H1 (cell line): ENCODE results near the gene GOLGA1. TPM values are rescaled to one million over a fixed set of nuclear protein-coding genes. Genes with fewer than 3 reads are reported as not detected.
"Not testable (repeated sequence)": the region's sequence is repeated elsewhere in the genome, so short reads cannot be mapped to it uniquely, and the experiment has no call there.

Experiments used
- CTCF ChIA-PET: fragments of 300-600 bp; sonication (Branson Sonifier 250); formaldehyde crosslinking; loops from one replicate; lab custom pipeline; 2021; ENCODE audit not compliant: partially characterized antibody; lab: Charles Lee
- POLR2A ChIA-PET: fragments of 300-600 bp; sonication (Branson Sonifier 250); formaldehyde crosslinking; loops from one replicate; lab custom pipeline; 2021; ENCODE audit warnings: inconsistent platforms; ENCODE audit not compliant: partially characterized antibody; lab: Charles Lee
- DNase-seq, 2 experiments: peaks; one replicate each; pipeline versions ENCODE4 v3.0.0 to v3.0.0-alpha.2; 2010 to 2022; ENCODE audit warnings: low spot score in 2 of 2, low read depth in 1 of 2, mixed read lengths in 1 of 2
- FAIRE-seq: peaks from 2 replicates; lab custom pipeline; 2011; peaks lifted over from hg19 to GRCh38; lab: Jason Lieb, UNC
- H2AFZ ChIP-seq: 2 replicates; pipeline ENCODE4 v1.8.1; 2012; ENCODE audit warnings: low read length, inconsistent platforms
- H2AK5ac ChIP-seq: 2 replicates; pipeline ENCODE4 v1.6.1; 2013; ENCODE audit warnings: low read depth, low read length
- H2BK120ac ChIP-seq: replicated peaks from 2 replicates; pipeline ENCODE3; 2013; ENCODE audit warnings: low read depth, low read length, inconsistent platforms
- H2BK12ac ChIP-seq: 2 replicates; pipeline ENCODE4 v1.6.1; 2013; ENCODE audit warnings: low read depth, low read length
- H2BK15ac ChIP-seq: 2 replicates; pipeline ENCODE4 v1.6.1; 2013; ENCODE audit warnings: low read length
- H2BK20ac ChIP-seq: 2 replicates; pipeline ENCODE4 v1.6.1; 2013; ENCODE audit warnings: low read length
- H2BK5ac ChIP-seq: 2 replicates; pipeline ENCODE4 v1.6.1; 2013; ENCODE audit warnings: low read depth, low read length
- H3K14ac ChIP-seq: 2 replicates; pipeline ENCODE4 v1.6.1; 2013; ENCODE audit warnings: inconsistent platforms; ENCODE audit not compliant: insufficient read length
- H3K18ac ChIP-seq: 2 replicates; pipeline ENCODE4 v1.6.1; 2013; ENCODE audit warnings: low read length; ENCODE audit errors: extremely low read depth
- H3K23ac ChIP-seq: 2 replicates; pipeline ENCODE4 v1.6.1; 2013; ENCODE audit warnings: inconsistent platforms; ENCODE audit not compliant: insufficient read length
- H3K23me2 ChIP-seq: 2 replicates; pipeline ENCODE4 v1.6.1; 2013; ENCODE audit warnings: low read depth, low read length
- H3K27ac ChIP-seq: 2 replicates; pipeline ENCODE4 v1.6.1; 2011; ENCODE audit warnings: low read depth, low read length, inconsistent platforms
- H3K27me3 ChIP-seq, 4 experiments: replicated peaks in 1 of 4; 1 replicate in 1 of 4; 2 replicates in 3 of 4; pipeline versions ENCODE4 v1.6.1 to v1.8.1; 2011 to 2013; ENCODE audit warnings: low read length in 3 of 4, mild to moderate bottlenecking in 3 of 4, inconsistent platforms in 2 of 4, mixed read lengths in 2 of 4, moderate library complexity in 1 of 4; ENCODE audit not compliant: control insufficient read depth in 3 of 4, insufficient read depth in 3 of 4; ENCODE audit errors: extremely low read depth in 1 of 4
- H3K36me3 ChIP-seq, 4 experiments: 2 replicates each; pipeline versions ENCODE4 v1.6.1 to v1.8.1; 2011 to 2013; ENCODE audit warnings: mild to moderate bottlenecking in 4 of 4, low read length in 3 of 4, moderate library complexity in 2 of 4, control low read depth in 1 of 4, inconsistent platforms in 1 of 4; ENCODE audit not compliant: insufficient read depth in 4 of 4, control insufficient read depth in 2 of 4
- H3K4ac ChIP-seq: replicated peaks from 2 replicates; pipeline ENCODE3; 2013; ENCODE audit warnings: low read length, low read depth, mixed read lengths, inconsistent platforms; ENCODE audit not compliant: insufficient read length
- H3K4me1 ChIP-seq, 4 experiments: replicated peaks in 1 of 4; 1 replicate in 1 of 4; 2 replicates in 3 of 4; pipeline versions ENCODE4 v1.6.1 to v1.8.1; 2011 to 2013; ENCODE audit warnings: low read length in 3 of 4, inconsistent platforms in 2 of 4, mixed read lengths in 1 of 4; ENCODE audit not compliant: insufficient read depth in 4 of 4, control insufficient read depth in 3 of 4
- H3K4me2 ChIP-seq, 2 experiments: 2 replicates each; pipeline versions ENCODE4 v1.6.1 to v1.8.1; 2011 to 2013; ENCODE audit warnings: low read depth in 2 of 2, low read length in 2 of 2, control low read depth in 1 of 2, inconsistent platforms in 1 of 2, mild to moderate bottlenecking in 1 of 2; ENCODE audit not compliant: insufficient read depth in 1 of 2
- H3K4me3 ChIP-seq, 4 experiments: fragments of 200-600, 300-600 bp in 1 of 4; sonication (generic), shearing (Covaris generic), sonication (Bioruptor Twin) in 1 of 4; 2 replicates each; pipeline versions ENCODE4 v1.5.1 to v1.8.1; 2011 to 2016; ENCODE audit warnings: low read length in 4 of 4, low read depth in 3 of 4, control low read depth in 2 of 4, inconsistent platforms in 2 of 4, mild to moderate bottlenecking in 2 of 4, mixed read lengths in 1 of 4, moderate library complexity in 1 of 4; ENCODE audit not compliant: insufficient read depth in 2 of 4; ENCODE audit errors: extremely low read depth in 1 of 4
- H3K56ac ChIP-seq: replicated peaks from 2 replicates; pipeline ENCODE3; 2013; ENCODE audit warnings: low read depth, mild to moderate bottlenecking, mixed read lengths, low read length, inconsistent platforms; ENCODE audit not compliant: insufficient read length
- H3K79me1 ChIP-seq: 2 replicates; pipeline ENCODE4 v1.6.1; 2013; ENCODE audit warnings: low read depth, low read length, control low read depth
- H3K79me2 ChIP-seq, 2 experiments: 2 replicates each; pipeline versions ENCODE4 v1.6.1 to v1.8.1; 2012 to 2013; ENCODE audit warnings: low read length in 2 of 2, mild to moderate bottlenecking in 2 of 2, inconsistent platforms in 1 of 2; ENCODE audit not compliant: insufficient read depth in 2 of 2, control insufficient read depth in 1 of 2
- H3K9ac ChIP-seq, 4 experiments: replicated peaks in 1 of 4; 1 replicate in 1 of 4; 2 replicates in 3 of 4; pipeline versions ENCODE4 v1.6.1 to v1.8.1; 2011 to 2013; ENCODE audit warnings: low read depth in 3 of 4, low read length in 3 of 4, control low read depth in 2 of 4, mild to moderate bottlenecking in 2 of 4, moderate library complexity in 2 of 4, inconsistent platforms in 1 of 4; ENCODE audit errors: extremely low read depth in 1 of 4
- H3K9me3 ChIP-seq, 2 experiments: 2 replicates each; pipeline versions ENCODE4 v1.6.1 to v1.8.1; 2012 to 2013; ENCODE audit warnings: mild to moderate bottlenecking in 2 of 2, moderate library complexity in 2 of 2, control low read depth in 1 of 2, inconsistent platforms in 1 of 2, low read depth in 1 of 2, low read length in 1 of 2, mixed read lengths in 1 of 2; ENCODE audit not compliant: insufficient read depth in 2 of 2
- H4K20me1 ChIP-seq, 2 experiments: replicated peaks in 1 of 2; 2 replicates each; pipeline versions ENCODE3 to v1.8.1; 2011 to 2013; ENCODE audit warnings: inconsistent platforms in 2 of 2, low read length in 2 of 2, mild to moderate bottlenecking in 1 of 2; ENCODE audit not compliant: insufficient read depth in 2 of 2, control insufficient read depth in 1 of 2
- H4K5ac ChIP-seq: 2 replicates; pipeline ENCODE4 v1.6.1; 2013; ENCODE audit warnings: low read length, low read depth, mixed read lengths, inconsistent platforms; ENCODE audit not compliant: insufficient read length
- H4K8ac ChIP-seq: 2 replicates; pipeline ENCODE4 v1.8.0; 2013; ENCODE audit warnings: mild to moderate bottlenecking, moderate library complexity, low read length, inconsistent platforms; ENCODE audit not compliant: insufficient read depth; ENCODE audit errors: extremely low read depth
- H4K91ac ChIP-seq: replicated peaks from 2 replicates; pipeline ENCODE3; 2013; ENCODE audit warnings: low read length, mixed read lengths, inconsistent platforms; ENCODE audit not compliant: insufficient read length
- NRF1 ChIP-seq: IDR thresholded peaks from 2 replicates; pipeline ENCODE4 v1.6.1; 2011; ENCODE audit warnings: mild to moderate bottlenecking, low read depth, low read length, improper control_type of control experiment
- RFX5 ChIP-seq: IDR thresholded peaks from 2 replicates; pipeline ENCODE4 v1.6.1; 2011; ENCODE audit warnings: low read depth, low read length, improper control_type of control experiment, borderline replicate concordance
- SP1 ChIP-seq: IDR thresholded peaks from 2 replicates; pipeline ENCODE4 v1.6.1; 2011; ENCODE audit warnings: low read depth, low read length
- TEAD4 ChIP-seq: IDR thresholded peaks from 2 replicates; pipeline ENCODE4 v1.6.1; 2012; ENCODE audit warnings: low read depth, low read length, inconsistent platforms, mixed read lengths
- WGBS, 2 experiments: shearing (Covaris generic) in 1 of 2; methylation state at CpG; one replicate each; pipeline versions ENCODE4 v1.1.6 to v1.1.7; 2013 to 2015; ENCODE audit warnings: low lambda C conversion rate in 2 of 2, mixed read lengths in 2 of 2, inconsistent platforms in 1 of 2, low coverage in 1 of 2, missing lambda C conversion rate in 1 of 2; ENCODE audit not compliant: insufficient replicate concordance in 2 of 2, insufficient coverage in 1 of 2, insufficient read length in 1 of 2; ENCODE audit errors: extremely low coverage in 1 of 2, missing lambda C conversion rate in 1 of 2; 5-methylcytosine and 5-hydroxymethylcytosine counted together
- polyA plus RNA-seq, 7 experiments: library from polyadenylated mRNA; depleted of rRNA in 3 of 7; stranded (reverse) in 5 of 7; unstranded in 2 of 7; fragments of >200 nt in 5 of 7; fragments of 200-250 nt in 2 of 7; gene quantifications; 1 replicate in 5 of 7; 2 replicates in 1 of 7; 4 replicates in 1 of 7; pipeline versions ENCODE4 v1.2.1 to v1.2.3, GENCODE V29; 2011 to 2013; ENCODE audit warnings: missing spikeins in 2 of 7, mixed read lengths in 2 of 7
- total RNA-seq: library from RNA; stranded (reverse); fragmentation: NEBNext Ultra II Directional; extraction: Animal tissue kit (Norgen Biotek cat#: 25700); gene quantifications from 2 replicates; pipeline ENCODE4 v1.2.1, GENCODE V29; 2021

The GOLGA1 gene
- total and polyA plus RNA-seq, 2 of the 8 experiments (the other 6 are each of a cell fraction or from before 2014, with no cell fraction given): 4.8 to 6.5 TPM

DNA sequence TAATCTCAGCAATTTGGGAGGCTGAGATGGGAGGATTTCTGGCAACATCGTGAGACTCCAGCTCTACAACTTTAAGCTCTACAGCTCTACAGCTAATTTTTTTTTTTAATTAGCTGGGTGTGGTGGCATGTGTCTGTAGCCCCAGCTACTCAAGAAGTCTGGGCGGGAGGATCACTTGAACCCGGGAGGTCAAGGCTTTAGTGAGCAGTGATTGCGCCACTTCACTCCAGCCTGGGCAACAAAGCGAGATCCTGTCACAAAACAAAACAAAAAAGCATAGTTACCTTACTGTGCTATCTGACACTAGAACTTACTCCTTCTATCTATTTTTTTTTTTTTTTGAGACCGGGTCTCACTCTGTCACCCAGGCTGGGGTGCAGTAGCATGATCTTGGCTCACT lies 93.9 kb downstream of the GOLGA1 start (continued):
- TF ChIP-seq TEAD4 (no peak), RFX5 (no peak), NRF1 (no peak), SP1 (no peak)

DNA sequence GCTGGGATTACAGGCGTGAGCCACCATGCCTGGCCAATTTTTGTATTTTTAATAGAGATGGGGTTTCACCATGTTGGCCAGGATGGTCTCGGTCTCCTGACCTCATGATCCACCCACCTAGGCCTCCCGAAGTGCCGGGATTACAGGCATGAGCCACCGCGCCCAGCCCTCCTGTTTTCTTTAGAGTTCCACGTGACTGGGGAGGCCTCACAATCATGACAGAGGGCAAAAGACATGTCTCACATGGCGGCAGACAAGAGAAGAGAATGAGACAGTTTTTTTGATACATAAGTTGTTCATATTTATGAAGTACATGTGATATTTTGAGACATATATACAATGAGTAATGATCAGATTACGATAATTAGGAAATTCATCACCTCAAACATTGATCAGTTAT lies 94.4 kb downstream of the GOLGA1 start:
- H3K79me2 ChIP-seq, H3K14ac ChIP-seq, H4K8ac ChIP-seq, H3K4me2 ChIP-seq, H3K23ac ChIP-seq, H3K9me3 ChIP-seq, H3K36me3 ChIP-seq, H3K56ac ChIP-seq, DNase-seq, FAIRE-seq, H2AFZ ChIP-seq, H3K4me3 ChIP-seq, H3K79me1 ChIP-seq, H3K9ac ChIP-seq, H3K18ac ChIP-seq, H2BK120ac ChIP-seq, H3K4ac ChIP-seq, H2BK20ac ChIP-seq, H4K5ac ChIP-seq, H2BK12ac ChIP-seq, H2BK5ac ChIP-seq, H3K23me2 ChIP-seq, H2BK15ac ChIP-seq, H3K27ac ChIP-seq, H4K91ac ChIP-seq, H4K20me1 ChIP-seq, H3K4me1 ChIP-seq, H2AK5ac ChIP-seq, H3K27me3 ChIP-seq: not testable (repeated sequence)
- ChIA-PET CTCF (interaction anchor here (0.6 to 65.2 kb wide), 4 partner anchors 3 to 1447 kb away, joined by 3 to 1529 read pairs (median 1414); partner anchors contain the start of genes ARPC5L, NR6A1, OLFML2A and RPL35), POLR2A (interaction anchor here (0.7 to 2.4 kb wide), 5 partner anchors 10 to 422 kb away, joined by 3 to 11 read pairs (median 3); partner anchors contain the start of genes ARPC5L and RPL35)
- WGBS, 2 experiments: 96% methylated on average over 9 of the region's 9 CpGs; no CpG with 5 or more reads in 1 of the 2 experiments
